Mesendoderm (in vitro differentiated cells): ENCODE data around the gene PNLIPRP3.

Experiments
- DNase-seq: peaks from one replicate; pipeline ENCODE4 v3.0.0; 2013
- H2AK5ac ChIP-seq: 2 replicates; pipeline ENCODE4 v1.6.1; 2013; ENCODE audit warnings: low read length, inconsistent platforms
- H2BK120ac ChIP-seq: 2 replicates; pipeline ENCODE4 v1.6.1; 2013; ENCODE audit warnings: low read depth, mild to moderate bottlenecking, low read length, moderate library complexity, mixed read lengths
- H2BK15ac ChIP-seq: replicated peaks from 2 replicates; pipeline ENCODE4 v1.6.1; 2013; ENCODE audit warnings: low read depth, mild to moderate bottlenecking, moderate library complexity
- H2BK5ac ChIP-seq: 2 replicates; pipeline ENCODE4 v1.6.1; 2013; ENCODE audit warnings: low read length, inconsistent platforms
- H3K18ac ChIP-seq: 2 replicates; pipeline ENCODE4 v1.6.1; 2013; ENCODE audit warnings: mild to moderate bottlenecking, low read length, mixed read lengths
- H3K23ac ChIP-seq: one replicate; pipeline ENCODE4 v1.6.1; 2013; ENCODE audit warnings: low read length
- H3K27ac ChIP-seq: 2 replicates; pipeline ENCODE4 v1.5.1; 2013; ENCODE audit warnings: low read depth, mild to moderate bottlenecking, inconsistent platforms, low read length, moderate library complexity
- H3K27me3 ChIP-seq: 2 replicates; pipeline ENCODE4 v1.6.1; 2013; ENCODE audit warnings: low read length, control low read depth, mild to moderate bottlenecking, inconsistent platforms; ENCODE audit not compliant: insufficient read depth, poor library complexity
- H3K36me3 ChIP-seq: 2 replicates; pipeline ENCODE4 v1.6.1; 2013; ENCODE audit warnings: low read length, inconsistent platforms; ENCODE audit not compliant: control insufficient read depth, insufficient read depth
- H3K4ac ChIP-seq: one replicate; pipeline ENCODE4 v1.6.1; 2013; ENCODE audit warnings: low read depth, mild to moderate bottlenecking, low read length, moderate library complexity
- H3K4me1 ChIP-seq: 2 replicates; pipeline ENCODE4 v1.6.1; 2013; ENCODE audit warnings: low read depth, low read length, inconsistent platforms; ENCODE audit not compliant: control insufficient read depth
- H3K4me2 ChIP-seq: 2 replicates; pipeline ENCODE4 v1.6.1; 2013; ENCODE audit warnings: low read length
- H3K4me3 ChIP-seq: 2 replicates; pipeline ENCODE4 v1.5.1; 2013; ENCODE audit warnings: mild to moderate bottlenecking, low read length
- H3K56ac ChIP-seq: one replicate; pipeline ENCODE4 v1.6.1; 2013; ENCODE audit warnings: low read length
- H3K79me1 ChIP-seq: 2 replicates; pipeline ENCODE4 v1.6.1; 2013; ENCODE audit warnings: low read length, inconsistent platforms
- H3K79me2 ChIP-seq: 2 replicates; pipeline ENCODE4 v1.6.1; 2013; ENCODE audit warnings: mild to moderate bottlenecking, low read length; ENCODE audit not compliant: control insufficient read depth, insufficient read depth
- H3K9ac ChIP-seq: 2 replicates; pipeline ENCODE4 v1.6.1; 2013; ENCODE audit warnings: low read length, inconsistent platforms
- H4K5ac ChIP-seq: one replicate; pipeline ENCODE4 v1.6.1; 2013; ENCODE audit warnings: low read length
- H4K8ac ChIP-seq: one replicate; pipeline ENCODE4 v1.6.1; 2013; ENCODE audit warnings: low read depth, mild to moderate bottlenecking, control low read depth, low read length, moderate library complexity
- WGBS: extraction: QIAGEN DNeasy Blood & Tissue Kit; methylation state at CpG from one replicate; pipeline ENCODE4 v1.1.7; 2013; ENCODE audit warnings: low lambda C conversion rate, missing lambda C conversion rate; ENCODE audit not compliant: insufficient coverage; ENCODE audit errors: extremely low coverage; 5-methylcytosine and 5-hydroxymethylcytosine counted together

PNLIPRP3 gene

DNA sequence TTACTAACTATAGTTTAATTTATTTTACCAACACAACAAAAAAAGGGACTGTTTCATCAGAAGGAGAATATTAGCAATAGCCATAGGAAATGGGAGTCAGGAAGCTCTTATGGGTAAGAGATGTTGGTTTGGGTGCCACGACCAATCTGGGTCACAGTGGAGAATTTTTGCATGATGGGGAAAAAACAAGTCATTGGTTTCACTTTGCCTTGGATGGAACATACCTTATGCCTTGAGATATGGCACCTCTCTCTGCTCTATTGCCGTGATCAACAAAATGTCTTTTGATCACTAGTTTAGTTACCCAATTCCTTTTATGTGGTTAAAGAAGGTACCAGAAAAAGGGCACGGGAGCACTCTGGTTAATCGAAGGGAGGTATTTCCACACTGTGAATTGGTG lies 48.2 kb downstream of the PNLIPRP3 start:
- no peak overlapping the region for H3K4me2 ChIP-seq
- no peaks in the 10 kb centered on the region for H3K4me1 ChIP-seq
- H3K27ac ChIP-seq: no peak overlapping the region
- no peak overlapping the region for H3K9ac ChIP-seq
- H3K23ac ChIP-seq: no peak overlapping the region
- H2BK15ac ChIP-seq: no peak overlapping the region
- no peak overlapping the region for H3K56ac ChIP-seq
- H3K36me3 ChIP-seq: no peaks in the 10 kb centered on the region
- no peak overlapping the region for H3K18ac ChIP-seq
- H2BK120ac ChIP-seq: no peak overlapping the region
- H3K27me3 ChIP-seq: no peaks in the 10 kb centered on the region
- no peaks in the 10 kb centered on the region for H3K79me2 ChIP-seq
- H4K8ac ChIP-seq: no peak overlapping the region
- H3K4me3 ChIP-seq: no peak overlapping the region
- no peak overlapping the region for H2BK5ac ChIP-seq
- H3K79me1 ChIP-seq: no peaks in the 10 kb centered on the region
- no peak overlapping the region for H4K5ac ChIP-seq
- WGBS: no CpG with 5 or more reads among the region's 4 CpGs
- H3K4ac ChIP-seq: no peak overlapping the region
- DNase-seq: no peak
- no peak overlapping the region for H2AK5ac ChIP-seq

DNA sequence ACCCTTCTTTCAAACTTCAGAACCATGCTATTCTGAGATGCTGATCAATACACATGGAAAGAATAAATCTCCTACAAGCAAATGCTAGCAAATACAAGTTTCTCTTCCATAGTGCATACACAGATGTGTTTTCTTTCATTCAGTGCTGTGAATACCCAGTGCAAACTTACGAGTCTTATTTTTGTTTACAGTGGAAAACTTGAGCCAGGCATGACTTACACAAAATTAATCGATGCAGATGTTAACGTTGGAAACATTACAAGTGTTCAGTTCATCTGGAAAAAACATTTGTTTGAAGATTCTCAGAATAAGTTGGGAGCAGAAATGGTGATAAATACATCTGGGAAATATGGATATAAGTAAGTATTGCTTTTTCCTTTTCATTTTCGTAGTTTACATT lies 48.8 kb downstream of the PNLIPRP3 start:
- no CpG with 5 or more reads among the region's 4 CpGs for WGBS
- Histone ChIP-seq H3K79me1 (no peaks in the 10 kb centered on the region), H3K79me2 (no peaks in the 10 kb centered on the region), H3K27me3 (no peaks in the 10 kb centered on the region), H3K9ac (no peak overlapping the region), H4K8ac (no peak overlapping the region), H3K4ac (no peak overlapping the region), H2BK5ac (no peak overlapping the region), H4K5ac (no peak overlapping the region), H2BK120ac (no peak overlapping the region), H3K56ac (no peak overlapping the region), H3K27ac (no peak overlapping the region), H3K36me3 (no peaks in the 10 kb centered on the region), H3K4me2 (no peak overlapping the region), H2BK15ac (peak overlapping the region; percentile 74), H3K18ac (no peak overlapping the region), H3K23ac (no peak overlapping the region), H2AK5ac (no peak overlapping the region), H3K4me3 (no peak overlapping the region), H3K4me1 (no peaks in the 10 kb centered on the region)
- no peak for DNase-seq

DNA sequence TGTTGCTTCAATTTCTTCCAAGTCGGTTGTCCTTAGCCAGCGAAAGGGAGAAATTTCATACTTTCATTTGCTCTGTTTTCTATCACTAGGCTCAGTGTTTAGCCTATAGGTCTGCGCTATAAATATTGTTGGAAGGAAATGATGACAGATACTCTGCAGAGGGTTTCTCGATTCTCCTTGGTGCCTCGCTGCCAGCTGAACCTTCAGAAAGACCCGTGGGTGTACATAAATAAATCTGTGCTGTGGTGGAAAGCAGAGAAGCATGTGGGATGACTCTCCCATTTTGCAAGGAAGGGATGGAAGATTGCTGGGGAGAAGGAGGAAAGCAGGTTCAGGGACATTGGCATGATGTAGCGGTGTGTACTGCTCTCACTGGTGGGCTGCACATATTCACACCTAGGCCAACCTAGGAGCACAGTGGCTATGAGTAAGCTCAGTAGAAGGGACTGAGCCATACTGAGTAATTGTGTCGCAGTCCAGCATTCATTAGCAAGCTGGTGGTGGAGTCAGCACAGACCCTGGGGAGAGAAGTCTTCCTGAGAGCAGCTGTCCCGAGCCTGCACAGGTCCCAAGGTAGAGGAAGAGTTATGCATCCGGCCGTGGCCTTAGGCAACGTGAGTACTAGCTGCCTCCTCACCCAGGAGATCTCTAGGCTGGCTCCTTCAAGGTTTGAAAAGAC lies 50.5 kb downstream of the PNLIPRP3 start:
- H3K79me2 ChIP-seq: no peaks in the 10 kb centered on the region
- no peak overlapping the region for H3K4me3 ChIP-seq
- no peak overlapping the region for H3K27ac ChIP-seq

DNA sequence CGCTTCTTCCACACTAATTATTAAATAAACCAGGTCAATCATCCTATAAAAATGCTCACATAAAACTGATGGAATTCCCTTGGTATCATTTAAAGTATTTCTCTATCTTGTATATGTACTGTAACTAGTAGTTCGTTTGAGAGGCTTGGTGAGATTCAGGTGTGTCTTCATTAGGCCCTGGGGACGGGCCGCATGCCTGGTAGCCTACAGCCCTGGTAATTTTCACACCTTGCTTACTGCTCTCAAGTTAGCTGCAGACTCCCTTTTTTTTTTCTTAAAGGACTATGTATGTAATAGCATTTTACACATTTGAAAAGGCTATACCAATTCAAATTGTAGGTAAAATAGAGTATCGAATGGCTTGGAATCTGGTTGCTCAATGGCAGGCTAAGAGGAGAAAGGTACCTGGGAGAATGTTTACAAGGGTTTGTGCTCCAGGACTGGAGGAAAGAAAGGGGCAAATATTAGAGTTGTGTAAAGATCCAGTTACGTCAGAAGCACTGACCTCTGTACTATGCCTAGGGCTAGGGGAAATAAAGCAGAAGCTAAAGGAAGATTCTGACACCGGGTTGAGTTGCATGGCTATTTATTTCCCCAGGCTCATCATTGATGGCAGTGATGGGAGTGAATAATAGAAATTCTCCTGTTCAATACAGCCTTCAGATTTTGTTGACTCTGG lies 59.3 kb downstream of the PNLIPRP3 start:
- H3K79me2 ChIP-seq: no peaks in the 10 kb centered on the region
- peak overlapping the region; percentile 55 for H3K27ac ChIP-seq
- H3K4me2 ChIP-seq: no peak overlapping the region
- H3K56ac ChIP-seq: peak overlapping the region; percentile 46
- H3K27me3 ChIP-seq: no peaks in the 10 kb centered on the region
- WGBS: no CpG with 5 or more reads among the region's 7 CpGs
- H2BK120ac ChIP-seq: peak overlapping the region; percentile 73
- H3K4ac ChIP-seq: no peak overlapping the region
- no peak overlapping the region for H3K4me3 ChIP-seq
- H3K4me1 ChIP-seq: no peaks in the 10 kb centered on the region
- no peak overlapping the region for H2BK15ac ChIP-seq
- peak overlapping the region; percentile 30 for H2BK5ac ChIP-seq
- peak overlapping the region; percentile 53 for H3K18ac ChIP-seq
- H3K36me3 ChIP-seq: no peaks in the 10 kb centered on the region
- no peak overlapping the region for H4K5ac ChIP-seq
- H3K79me1 ChIP-seq: no peaks in the 10 kb centered on the region
- H4K8ac ChIP-seq: no peak overlapping the region
- H3K9ac ChIP-seq: no peak overlapping the region
- peak; percentile 53 for DNase-seq
- H2AK5ac ChIP-seq: no peak overlapping the region
- no peak overlapping the region for H3K23ac ChIP-seq

More for the DNA sequence above, 50.5 kb downstream of the PNLIPRP3 start:
- no peak overlapping the region for H3K18ac ChIP-seq
- no peak overlapping the region for H3K9ac ChIP-seq
- H2AK5ac ChIP-seq: no peak overlapping the region
- no peak overlapping the region for H3K4me2 ChIP-seq
- H3K27me3 ChIP-seq: no peaks in the 10 kb centered on the region
- no CpG with 5 or more reads among the region's 12 CpGs for WGBS
- no peak overlapping the region for H2BK5ac ChIP-seq
- H2BK15ac ChIP-seq: no peak overlapping the region
- no peak overlapping the region for H3K4ac ChIP-seq
- no peak overlapping the region for H4K8ac ChIP-seq
- no peak overlapping the region for H2BK120ac ChIP-seq
- no peak overlapping the region for H4K5ac ChIP-seq
- H3K36me3 ChIP-seq: no peaks in the 10 kb centered on the region
- DNase-seq: no peak
- H3K4me1 ChIP-seq: no peaks in the 10 kb centered on the region
- H3K56ac ChIP-seq: no peak overlapping the region
- H3K23ac ChIP-seq: no peak overlapping the region
- no peaks in the 10 kb centered on the region for H3K79me1 ChIP-seq

DNA sequence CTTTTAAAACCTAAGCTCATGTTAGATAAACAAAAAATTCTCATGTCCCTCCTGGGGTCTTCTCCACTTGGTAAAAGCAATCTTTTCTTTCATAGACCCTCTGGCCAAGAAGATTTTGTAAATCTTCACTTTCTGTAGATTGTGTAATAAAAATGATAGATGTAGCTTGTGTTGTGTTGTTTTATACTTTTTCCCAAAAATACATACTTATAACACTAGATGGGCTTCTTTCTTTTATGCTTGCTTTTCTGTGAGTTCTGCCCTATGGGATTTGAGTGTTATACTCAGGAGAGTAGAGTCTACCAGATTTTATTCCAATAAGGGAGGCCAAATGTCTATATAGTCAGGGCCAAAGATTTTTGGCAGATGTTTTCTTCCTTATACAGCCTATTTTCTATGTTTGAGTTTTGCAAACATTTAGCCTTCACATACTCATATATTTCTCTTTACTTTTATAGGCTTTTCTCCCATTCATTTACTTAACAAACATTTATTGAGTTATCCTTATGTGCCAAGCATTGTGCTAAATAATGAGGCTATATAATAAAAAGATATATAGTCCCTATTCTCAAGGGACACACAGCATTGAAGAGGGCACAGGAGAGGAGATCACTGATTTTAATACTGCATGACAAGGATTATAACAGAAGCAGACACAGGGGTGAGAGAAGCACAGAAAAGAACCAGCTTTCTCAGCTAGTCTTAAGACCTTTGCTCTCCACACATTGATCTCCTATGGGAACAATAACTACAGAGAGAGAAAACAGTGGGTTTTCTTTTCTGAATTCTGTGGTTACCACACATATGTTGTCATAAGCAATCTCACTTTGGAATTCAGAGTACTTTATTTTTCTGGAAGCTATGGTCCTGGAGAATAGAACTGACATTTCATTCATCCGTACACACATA lies 60.1 kb downstream of the PNLIPRP3 start:
- no CpG with 5 or more reads among the region's 1 CpG for WGBS
- Histone ChIP-seq H3K36me3 (no peaks in the 10 kb centered on the region), H3K4me3 (no peak overlapping the region), H4K5ac (no peak overlapping the region), H3K23ac (no peak overlapping the region), H3K27me3 (no peaks in the 10 kb centered on the region), H3K27ac (no peak overlapping the region), H3K18ac (peak overlapping the region; percentile 18), H3K4me2 (no peak overlapping the region), H3K4ac (peak overlapping the region; percentile 94), H3K9ac (no peak overlapping the region), H2BK5ac (no peak overlapping the region), H3K79me1 (no peaks in the 10 kb centered on the region), H4K8ac (no peak overlapping the region), H3K56ac (peak overlapping the region; percentile 44), H2BK15ac (no peak overlapping the region), H3K79me2 (no peaks in the 10 kb centered on the region), H2AK5ac (peak overlapping the region; percentile 59), H2BK120ac (peak overlapping the region; percentile 49), H3K4me1 (no peaks in the 10 kb centered on the region)
- DNase-seq: no peak
